NCI-H345 treated with DMSO at 0.1 percent for 48 hours (cell line): ENCODE results near the gene DOCK4.

Experiments used
- DNase-seq: peaks from one replicate; lab custom pipeline; 2025; ENCODE audit not compliant: unreplicated experiment; lab: John Stamatoyannopoulos, UW

DOCK4 gene

DNA sequence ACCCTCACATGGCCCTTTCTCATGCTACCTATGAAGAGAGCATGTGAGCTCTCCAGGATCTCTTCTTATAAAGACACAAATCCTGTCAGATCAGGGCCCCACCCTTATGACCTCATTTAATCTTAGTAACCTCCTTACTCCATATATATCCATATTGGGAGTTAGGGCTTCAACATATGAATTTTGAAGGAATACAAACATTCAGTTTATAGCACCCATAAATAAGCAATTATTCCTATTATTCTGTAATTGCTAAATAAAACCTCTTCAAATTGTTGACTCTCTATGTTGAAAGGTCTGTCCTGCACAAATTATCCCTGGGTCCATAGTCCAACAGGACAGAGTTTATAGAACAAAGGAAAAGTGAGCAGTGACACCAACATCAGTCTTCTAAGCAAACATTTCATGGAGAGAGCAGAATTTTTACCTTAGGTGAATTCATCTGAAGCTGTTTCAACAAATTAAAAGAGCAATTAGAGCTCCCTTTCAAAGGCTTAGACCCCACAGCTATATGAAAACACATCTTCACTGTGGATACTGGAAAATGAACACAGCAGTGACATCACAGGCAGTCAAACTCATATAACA, 12.2 kb downstream of the DOCK4 start:
- no peak for DNase-seq

DNA sequence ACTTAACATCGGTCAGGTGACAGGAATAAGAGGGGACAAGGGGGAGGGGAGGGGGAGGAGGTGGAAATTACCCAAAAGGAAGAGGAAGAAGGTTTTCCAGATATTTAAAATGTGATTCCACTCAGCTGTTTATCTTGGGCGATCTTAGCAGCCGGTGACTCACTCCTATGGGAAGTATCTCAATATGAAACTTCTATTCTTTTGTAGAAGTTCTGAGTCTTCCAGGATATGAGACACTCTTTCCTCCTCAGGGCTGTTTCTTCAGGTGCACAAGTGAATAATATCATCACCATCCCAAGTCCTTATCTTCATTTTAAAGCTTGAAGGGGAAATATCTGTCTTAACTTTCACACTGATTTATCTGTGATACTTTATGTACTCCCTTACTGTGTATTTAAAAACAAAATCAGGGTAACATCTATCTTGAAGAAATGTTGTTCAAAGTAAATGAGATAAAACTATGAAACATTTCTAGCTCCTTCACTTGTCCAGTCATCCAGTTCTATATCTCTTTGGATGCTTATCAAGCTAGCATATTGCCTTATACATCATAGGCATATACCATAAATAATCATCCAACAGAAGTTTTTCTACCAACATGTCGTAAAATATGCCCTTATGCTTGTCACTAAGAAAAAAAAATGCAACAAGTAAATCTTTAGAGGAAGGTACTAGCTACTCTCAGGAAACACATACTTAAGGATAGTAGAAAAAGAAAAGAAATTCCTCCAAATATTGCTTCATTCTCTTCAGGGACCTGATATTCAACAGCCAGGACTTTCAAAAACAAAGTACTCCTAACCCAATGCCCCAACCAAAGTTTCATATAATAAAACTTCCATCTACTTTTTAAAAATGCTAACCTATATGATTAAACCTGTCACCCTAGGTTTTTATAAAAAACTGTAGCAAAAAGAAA, 13.7 kb downstream of the DOCK4 start:
- no peak for DNase-seq

DNA sequence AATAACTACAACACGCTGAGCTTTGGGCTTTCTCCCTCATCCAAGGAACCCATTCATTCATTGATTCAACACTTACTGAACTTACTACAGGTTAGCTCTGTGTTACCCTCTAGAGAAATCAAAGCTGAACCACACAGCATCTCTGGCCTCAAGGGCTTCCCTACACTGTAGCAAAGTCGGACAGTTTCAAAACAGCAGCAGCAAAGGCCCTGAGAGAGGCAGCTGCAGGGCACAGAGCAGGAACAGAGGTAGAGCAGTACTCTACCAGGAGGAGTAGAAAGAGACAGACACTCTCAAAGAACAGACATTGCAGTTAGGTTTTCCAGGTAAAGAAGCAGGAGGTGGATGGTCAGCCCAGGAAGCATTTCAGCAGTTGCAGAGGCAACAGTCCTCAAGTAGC, 16.1 kb downstream of the DOCK4 start:
- DNase-seq = no peak

DNA sequence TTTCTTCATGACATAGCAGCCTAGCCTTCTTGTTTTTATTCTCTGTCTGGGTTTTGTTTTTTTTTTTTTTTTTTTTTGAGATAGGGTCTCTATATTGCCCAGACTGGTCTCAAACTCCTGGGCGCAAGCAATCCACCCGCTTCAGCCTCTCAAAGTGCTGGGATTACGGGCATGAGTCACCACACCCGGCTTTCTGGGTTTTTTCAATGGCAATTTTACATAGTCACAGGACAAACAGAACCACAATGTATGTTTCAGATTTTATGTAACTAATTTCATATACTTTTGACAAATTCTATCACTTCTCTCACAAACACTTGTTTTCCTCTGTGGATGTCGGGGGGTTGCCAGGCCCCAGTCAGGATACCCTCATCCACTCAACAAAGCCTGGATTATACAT, 16.5 kb downstream of the DOCK4 start:
- DNase-seq = no peak

DNA sequence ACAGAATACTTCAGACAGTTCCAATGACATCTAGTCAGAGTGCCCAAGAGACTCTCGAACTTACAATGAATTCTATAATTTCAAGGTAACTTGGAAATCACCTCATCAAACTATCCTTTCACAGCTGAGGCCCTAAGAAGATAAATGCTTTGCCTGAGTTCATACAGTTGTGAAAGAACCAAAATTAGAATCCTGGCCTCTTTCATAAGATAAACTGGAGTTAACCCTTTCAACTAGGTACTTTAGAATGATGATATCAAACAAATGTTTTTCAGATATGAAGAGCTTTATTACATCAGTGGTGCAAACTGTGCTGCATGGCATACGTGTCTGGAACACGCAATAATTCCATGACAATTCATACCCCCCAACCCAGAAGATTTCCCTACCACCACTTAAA, 17.9 kb downstream of the DOCK4 start:
- DNase-seq = no peak

DNA sequence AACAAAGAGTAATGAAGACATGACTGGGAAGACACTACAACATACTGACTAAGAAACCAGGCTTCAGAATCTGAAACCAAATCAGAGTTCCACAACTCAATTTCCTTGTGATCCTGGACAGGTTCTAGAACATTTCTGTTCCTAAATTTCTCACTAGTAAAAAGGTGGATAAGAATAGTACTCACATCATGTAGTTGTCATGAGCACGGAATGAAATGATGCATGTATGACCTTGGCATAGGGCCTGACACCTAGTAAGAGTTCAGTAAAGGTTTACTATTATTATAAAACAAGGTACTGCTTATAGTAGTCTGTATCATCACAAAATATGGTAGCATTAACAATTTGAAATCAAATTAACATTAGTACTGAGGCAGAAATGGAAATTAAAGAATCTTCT, 19.9 kb downstream of the DOCK4 start:
- no peak for DNase-seq

GRCh38 chr7:112185005-112185834, 21.0 kb downstream of the DOCK4 start:
- DNase-seq = no peak

- DNase-seq = no peak
Observed at GRCh38 chr7:112184455-112184854, 21.7 kb downstream of the DOCK4 start.

- DNase-seq = no peak
Observed at GRCh38 chr7:112183266-112183665, 22.9 kb downstream of the DOCK4 start.

GRCh38 chr7:112182749-112183148, 23.4 kb downstream of the DOCK4 start:
- DNase-seq = no peak

GRCh38 chr7:112180223-112180622, 26.0 kb downstream of the DOCK4 start:
- no peak for DNase-seq

DNA sequence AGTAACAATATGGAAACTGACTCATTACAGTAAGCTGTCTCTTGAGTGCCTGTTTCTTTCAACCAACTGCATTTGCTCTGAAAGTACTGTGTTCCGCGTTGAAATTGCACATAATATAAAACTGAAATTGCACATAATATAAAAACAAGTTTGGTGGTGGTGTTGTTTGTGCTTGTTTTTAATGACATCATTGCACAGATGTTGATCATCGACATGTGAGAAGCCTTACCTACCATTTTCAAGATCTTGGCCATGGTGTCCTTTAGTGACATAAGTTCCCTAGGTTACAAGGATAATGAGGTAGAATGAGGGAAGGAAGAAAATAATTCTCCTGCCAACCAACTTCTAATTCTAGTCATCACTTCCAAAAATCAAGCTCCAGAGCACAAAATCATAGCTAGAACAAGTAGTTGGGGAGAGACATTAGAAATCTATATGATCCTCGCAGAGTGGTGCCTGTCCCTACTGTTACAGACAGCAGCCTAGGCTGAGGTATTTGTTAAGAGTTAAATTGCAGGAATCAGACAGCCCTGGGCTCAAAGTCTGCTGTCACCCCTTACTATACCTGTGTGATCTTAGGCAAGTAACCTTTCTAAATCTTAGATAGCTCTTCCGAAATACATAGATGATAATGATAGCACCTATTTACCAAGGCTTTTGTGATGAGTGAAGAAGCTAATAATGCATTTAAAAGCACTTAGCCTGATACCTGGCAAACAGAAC, 29.3 kb downstream of the DOCK4 start:
- no peak for DNase-seq

DNA sequence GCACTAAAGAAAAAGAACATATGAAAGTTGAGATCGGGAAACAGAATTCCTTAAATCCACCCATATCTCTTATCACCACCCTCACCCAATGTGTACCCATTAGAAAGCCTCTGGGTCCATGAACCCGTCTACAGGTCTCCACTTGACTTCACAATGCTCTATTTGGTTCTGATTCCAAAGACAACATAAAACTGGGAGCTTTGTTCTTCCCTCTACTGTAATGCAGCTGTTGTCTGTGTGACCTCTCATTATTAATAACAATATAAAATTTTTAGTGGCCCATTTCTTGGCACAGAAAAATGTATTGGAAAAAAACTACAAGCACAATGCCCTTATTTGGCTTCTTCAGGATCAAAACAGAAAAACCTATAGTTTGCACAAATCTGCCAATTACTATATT, 30.0 kb downstream of the DOCK4 start:
- no peak for DNase-seq

- DNase-seq = no peak
Observed at GRCh38 chr7:112174192-112174591, 32.0 kb downstream of the DOCK4 start.

DNA sequence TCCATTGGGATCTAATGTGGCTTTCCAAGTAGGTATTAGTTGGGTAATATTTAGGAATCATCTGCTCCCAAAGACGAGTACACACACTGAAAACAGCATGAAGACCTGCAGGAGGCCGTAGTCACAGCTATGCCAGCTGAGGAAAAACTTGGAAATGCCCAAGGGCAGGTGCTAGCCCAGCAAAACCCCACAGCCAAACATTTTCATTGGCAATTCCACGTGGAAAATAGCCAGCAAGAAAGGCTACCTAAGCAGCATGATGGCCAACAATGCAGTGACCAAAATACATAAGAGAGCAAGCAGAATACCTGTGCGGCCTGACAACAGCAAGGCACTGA, 32.7 kb downstream of the DOCK4 start:
- DNase-seq = no peak

GRCh38 chr7:112172870-112173567, 33.2 kb downstream of the DOCK4 start:
- DNase-seq = no peak

DNA sequence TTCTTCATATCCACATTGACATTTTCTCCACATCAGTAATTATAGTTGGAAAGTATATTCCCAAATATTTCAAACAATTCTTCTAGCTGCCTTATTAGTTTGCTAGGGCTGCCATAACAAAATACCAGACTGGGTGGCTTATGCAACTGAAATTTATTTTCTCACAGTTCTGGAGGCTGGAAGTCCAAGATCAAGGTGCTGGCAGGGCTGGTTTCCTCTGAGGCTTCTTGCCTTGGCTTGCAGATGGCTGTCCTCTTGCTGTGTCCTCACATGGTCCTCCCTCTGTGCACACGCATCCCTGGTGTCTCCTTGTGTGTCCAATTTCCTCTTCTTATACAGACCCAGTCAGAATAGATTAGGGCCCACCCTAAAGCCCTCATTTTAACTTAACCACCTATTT, 34.5 kb downstream of the DOCK4 start:
- DNase-seq = no peak

- DNase-seq = no peak
Observed at GRCh38 chr7:112168915-112169314, 37.3 kb downstream of the DOCK4 start.

DNA sequence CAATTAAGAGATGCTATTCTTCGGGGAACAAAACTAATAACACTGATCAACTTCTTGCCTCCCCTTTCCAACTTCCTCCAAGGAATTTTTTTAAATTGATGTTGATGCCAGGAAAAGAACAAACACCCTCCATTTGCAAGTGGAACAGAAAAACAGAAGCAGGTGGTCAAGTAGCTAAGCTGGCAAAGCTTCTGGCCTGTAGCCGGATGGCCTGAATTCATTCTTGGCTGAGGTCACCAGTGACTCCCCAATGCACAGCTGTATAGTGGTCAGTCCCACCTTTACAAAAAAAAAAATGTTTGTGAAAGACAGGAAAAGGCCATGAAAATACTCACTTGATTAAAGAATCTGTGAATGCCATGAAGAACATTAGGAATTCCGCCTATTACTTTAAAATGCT, 39.1 kb downstream of the DOCK4 start:
- DNase-seq = no peak

DNA sequence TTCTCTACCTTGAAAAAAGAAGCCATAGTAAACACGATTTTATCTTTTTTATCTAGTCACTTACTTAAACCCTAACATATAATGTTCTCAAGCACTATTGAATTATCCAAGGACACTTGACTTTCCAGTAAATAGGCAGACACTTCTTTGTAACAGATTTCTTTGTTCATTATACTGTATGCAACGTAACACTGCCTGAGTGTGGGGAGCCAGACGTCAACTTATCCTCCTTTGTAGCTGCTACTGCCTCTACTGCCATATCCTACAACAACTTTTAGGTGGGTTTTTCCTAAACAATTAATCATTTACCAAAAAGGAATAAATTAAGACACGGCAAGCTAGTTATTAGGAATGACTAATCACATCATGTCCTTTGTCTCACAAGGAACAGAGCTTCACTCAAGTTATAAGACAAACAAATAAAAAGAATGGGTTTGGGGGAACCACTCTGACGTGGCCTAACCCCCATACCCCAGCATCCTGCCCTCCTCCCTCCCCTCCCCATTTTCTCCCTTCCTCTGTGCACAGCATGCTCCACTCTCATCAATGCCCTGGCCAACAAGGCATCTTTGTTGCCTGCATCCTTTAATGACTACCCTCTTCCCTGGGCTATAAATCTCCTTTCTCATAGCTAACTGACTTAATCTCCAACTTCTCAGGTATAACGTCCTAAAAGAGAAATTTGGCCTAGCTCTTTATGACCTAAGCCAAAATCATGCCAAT, 43.3 kb downstream of the DOCK4 start:
- peak; percentile 64 for DNase-seq
